ENCODE data around the gene HACD2. TPM values are rescaled to one million over a fixed set of nuclear protein-coding genes. Genes with fewer than 3 reads are reported as not detected.
A peak's percentile ranks its signal among the peaks of the same experiment; 100 is the strongest.

The HACD2 gene
- total RNA-seq, 1 donor from 2014 or later, result 24.5 TPM

- DNase-seq (ENCODE audit: low spot score), result no peak
- ATAC-seq, result no peak
These were observed 8.7 kb downstream of the HACD2 start for GRCh38 chr3:123576122-123576521.

GRCh38 chr3:123571973-123572365 is 12.9 kb downstream of the HACD2 start:
- ATAC-seq (no peak), DNase-seq (ENCODE audit: low spot score) (no peak)

GRCh38 chr3:123571264-123571972 is 13.4 kb downstream of the HACD2 start:
- no peak for ATAC-seq
- no peak for DNase-seq (ENCODE audit: low spot score)

GRCh38 chr3:123568875-123569274 is 16.0 kb downstream of the HACD2 start:
- DNase-seq (ENCODE audit: low spot score), result no peak
- no peak for ATAC-seq

- peak; percentile 9 for ATAC-seq
These were observed 16.8 kb downstream of the HACD2 start for GRCh38 chr3:123568034-123568433.

GRCh38 chr3:123564056-123564455 is 20.8 kb downstream of the HACD2 start:
- ATAC-seq, result peak; percentile 6

More at GRCh38 chr3:123568034-123568433, 16.8 kb downstream of the HACD2 start:
- DNase-seq (ENCODE audit: low spot score), result no peak

GRCh38 chr3:123562547-123562946 is 22.3 kb downstream of the HACD2 start:
- DNase-seq (ENCODE audit: low spot score) (no peak), ATAC-seq (no peak)

More at GRCh38 chr3:123564056-123564455, 20.8 kb downstream of the HACD2 start:
- no peak for DNase-seq (ENCODE audit: low spot score)

- ATAC-seq (no peak), DNase-seq (ENCODE audit: low spot score) (no peak)
These were observed 23.7 kb downstream of the HACD2 start for GRCh38 chr3:123561188-123561587.

GRCh38 chr3:123559040-123559861 is 25.6 kb downstream of the HACD2 start:
- DNase-seq (ENCODE audit: low spot score), result no peak
- ATAC-seq, result peak; percentile 88

- ATAC-seq (no peak), DNase-seq (ENCODE audit: low spot score) (no peak)
These were observed 31.3 kb downstream of the HACD2 start for GRCh38 chr3:123553536-123553935.

- ATAC-seq, result no peak
- no peak for DNase-seq (ENCODE audit: low spot score)
These were observed 32.1 kb downstream of the HACD2 start for GRCh38 chr3:123552768-123553167.

- no peak for DNase-seq (ENCODE audit: low spot score)
- peak; percentile 61 for ATAC-seq
These were observed 32.6 kb downstream of the HACD2 start for GRCh38 chr3:123552095-123552714.

GRCh38 chr3:123547881-123548519 is 36.9 kb downstream of the HACD2 start:
- no peak for ATAC-seq
- DNase-seq (ENCODE audit: low spot score), result no peak

- ATAC-seq, result peak; percentile 65
- no peak for DNase-seq (ENCODE audit: low spot score)
These were observed 38.6 kb downstream of the HACD2 start for GRCh38 chr3:123546133-123546755.

GRCh38 chr3:123543950-123544349 is 40.9 kb downstream of the HACD2 start:
- DNase-seq (ENCODE audit: low spot score) (no peak), ATAC-seq (no peak)

GRCh38 chr3:123540285-123540684 is 44.6 kb downstream of the HACD2 start:
- no peak for ATAC-seq
- no peak for DNase-seq (ENCODE audit: low spot score)

GRCh38 chr3:123536153-123536895 is 48.5 kb downstream of the HACD2 start:
- ATAC-seq, result peak; percentile 64
- DNase-seq (ENCODE audit: low spot score), result no peak

GRCh38 chr3:123535580-123535979 is 49.3 kb downstream of the HACD2 start:
- ATAC-seq (no peak), DNase-seq (ENCODE audit: low spot score) (no peak)

- ATAC-seq (no peak), DNase-seq (ENCODE audit: low spot score) (no peak)
These were observed 50.6 kb downstream of the HACD2 start for GRCh38 chr3:123534264-123534663.

GRCh38 chr3:123533554-123534159 is 51.2 kb downstream of the HACD2 start:
- ATAC-seq (peak; percentile 64), DNase-seq (ENCODE audit: low spot score) (no peak)

All from left lobe of liver (tissue), 2 donors.